SU-DHL-6 (cell line): ENCODE data around the gene MEIOSIN.

ENCODE experiments used
- EZH2phosphoT487 ChIP-seq: fragments of 200-600 bp; sonication (generic), shearing (Covaris generic); conservative IDR thresholded peaks from 2 replicates; pipeline ENCODE4 v1.6.1; 2018; ENCODE audit warnings: mild to moderate bottlenecking, antibody characterized with exemption, low read length, moderate library complexity, mixed read lengths
- TF ChIP-seq, protein P1 (sequence below): fragments of 200-600 bp; sonication (generic); IDR thresholded peaks from one replicate; pipeline ENCODE4 v1.5.1; 2017; ENCODE audit warnings: antibody characterized with exemption, mild to moderate bottlenecking, low read length, moderate library complexity; ENCODE audit not compliant: insufficient read depth, poor library complexity, severe bottlenecking

DNA sequence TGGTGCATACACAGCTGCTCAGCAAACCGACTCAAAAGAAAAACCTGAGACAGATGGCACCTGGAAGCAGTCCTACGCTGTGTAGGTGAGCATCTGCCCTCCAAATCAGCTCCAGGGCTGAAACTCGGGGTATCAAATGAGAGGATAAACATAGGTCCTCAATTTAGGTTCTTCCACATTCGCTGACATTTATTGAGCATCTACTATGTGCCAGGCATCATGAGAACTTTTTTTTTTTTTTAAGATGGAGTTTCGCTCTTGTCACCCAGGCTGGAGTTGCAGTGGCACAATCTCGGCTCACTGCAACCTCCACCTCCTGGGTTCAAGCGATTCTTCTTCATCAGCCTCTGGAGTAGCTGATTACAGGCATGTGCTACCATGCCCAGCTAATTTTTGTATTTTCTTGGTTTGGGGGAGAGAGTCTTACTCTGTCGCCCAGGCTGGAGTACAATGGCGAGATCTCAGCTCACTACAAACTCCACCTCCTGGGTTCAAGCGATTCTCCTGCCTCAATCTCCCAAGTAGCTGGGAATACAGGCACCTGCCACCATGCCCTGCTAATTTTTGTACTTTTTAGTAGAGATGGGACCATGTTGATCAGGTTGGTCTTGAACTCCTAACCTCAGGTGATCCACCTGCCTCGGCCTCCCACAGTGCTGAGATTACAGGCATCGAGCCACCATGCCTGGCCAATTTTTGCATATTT lies 27.4 kb upstream of the MEIOSIN start:
- TF ChIP-seq, protein P1, sequence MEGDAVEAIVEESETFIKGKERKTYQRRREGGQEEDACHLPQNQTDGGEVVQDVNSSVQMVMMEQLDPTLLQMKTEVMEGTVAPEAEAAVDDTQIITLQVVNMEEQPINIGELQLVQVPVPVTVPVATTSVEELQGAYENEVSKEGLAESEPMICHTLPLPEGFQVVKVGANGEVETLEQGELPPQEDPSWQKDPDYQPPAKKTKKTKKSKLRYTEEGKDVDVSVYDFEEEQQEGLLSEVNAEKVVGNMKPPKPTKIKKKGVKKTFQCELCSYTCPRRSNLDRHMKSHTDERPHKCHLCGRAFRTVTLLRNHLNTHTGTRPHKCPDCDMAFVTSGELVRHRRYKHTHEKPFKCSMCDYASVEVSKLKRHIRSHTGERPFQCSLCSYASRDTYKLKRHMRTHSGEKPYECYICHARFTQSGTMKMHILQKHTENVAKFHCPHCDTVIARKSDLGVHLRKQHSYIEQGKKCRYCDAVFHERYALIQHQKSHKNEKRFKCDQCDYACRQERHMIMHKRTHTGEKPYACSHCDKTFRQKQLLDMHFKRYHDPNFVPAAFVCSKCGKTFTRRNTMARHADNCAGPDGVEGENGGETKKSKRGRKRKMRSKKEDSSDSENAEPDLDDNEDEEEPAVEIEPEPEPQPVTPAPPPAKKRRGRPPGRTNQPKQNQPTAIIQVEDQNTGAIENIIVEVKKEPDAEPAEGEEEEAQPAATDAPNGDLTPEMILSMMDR: no peak
- TF ChIP-seq EZH2phosphoT487: no peak
